BJ (cell line): ENCODE measurements around the gene MRPL45. TPM values are rescaled to one million over a fixed set of nuclear protein-coding genes. Genes with fewer than 3 reads are reported as not detected.
A peak's percentile ranks its signal among the peaks of the same experiment; 100 is the strongest.
"Not testable (repeated sequence)": the region's sequence is repeated elsewhere in the genome, so short reads cannot be mapped to it uniquely, and the experiment has no call there.

Experiments used
- CTCF ChIA-PET: fragments of 350-600 bp; formaldehyde crosslinking; extraction: SDS; loops from one replicate; lab custom pipeline; 2021; ENCODE audit warnings: antibody characterized with exemption, inconsistent platforms; lab: Yijun Ruan, JAX
- POLR2A ChIA-PET: fragments of 300-600 bp; sonication (Branson Sonifier 250); formaldehyde crosslinking; extraction: SDS; loops from one replicate; lab custom pipeline; 2021; ENCODE audit warnings: antibody characterized with exemption; lab: Charles Lee
- DNase-seq: peaks from one replicate; pipeline ENCODE4 v3.0.0-alpha.2; 2011; ENCODE audit warnings: low read depth
- H3K27me3 ChIP-seq: 2 replicates; pipeline ENCODE4 v1.6.0; 2011; ENCODE audit warnings: low read length; ENCODE audit not compliant: control insufficient read depth, insufficient read depth
- H3K36me3 ChIP-seq: 2 replicates; pipeline ENCODE4 v1.5.1; 2011; ENCODE audit warnings: low read length; ENCODE audit not compliant: control insufficient read depth, insufficient read depth
- H3K4me3 ChIP-seq: 2 replicates; pipeline ENCODE4 v1.5.1; 2011; ENCODE audit warnings: low read depth, mild to moderate bottlenecking, control low read depth, low read length
- CTCF ChIP-seq: IDR thresholded peaks from 2 replicates; pipeline ENCODE4 v1.5.1; 2011; ENCODE audit warnings: low read depth, mild to moderate bottlenecking, control low read depth, inconsistent platforms, low read length, moderate library complexity; ENCODE audit not compliant: insufficient read depth
- polyA plus RNA-seq: library from polyadenylated mRNA; depleted of rRNA; stranded (reverse); fragments of >200 nt; gene quantifications from 2 replicates; pipeline ENCODE4 v1.2.3, GENCODE V29; 2011

Gene MRPL45
- polyA plus RNA-seq, 1 experiment, result 58.9 TPM

- TF ChIP-seq CTCF, result peak; percentile 39
- H3K36me3 ChIP-seq, H3K4me3 ChIP-seq, DNase-seq, POLR2A ChIA-PET, H3K27me3 ChIP-seq: not testable (repeated sequence)
- CTCF ChIA-PET, result interaction anchor here (0.6 kb wide), 1 partner anchor 728 kb away, joined by 3 read pairs; no protein-coding TSS in a partner anchor
Observed at GRCh38 chr17:38288217-38288827, 8.6 kb upstream of the MRPL45 start.

DNA sequence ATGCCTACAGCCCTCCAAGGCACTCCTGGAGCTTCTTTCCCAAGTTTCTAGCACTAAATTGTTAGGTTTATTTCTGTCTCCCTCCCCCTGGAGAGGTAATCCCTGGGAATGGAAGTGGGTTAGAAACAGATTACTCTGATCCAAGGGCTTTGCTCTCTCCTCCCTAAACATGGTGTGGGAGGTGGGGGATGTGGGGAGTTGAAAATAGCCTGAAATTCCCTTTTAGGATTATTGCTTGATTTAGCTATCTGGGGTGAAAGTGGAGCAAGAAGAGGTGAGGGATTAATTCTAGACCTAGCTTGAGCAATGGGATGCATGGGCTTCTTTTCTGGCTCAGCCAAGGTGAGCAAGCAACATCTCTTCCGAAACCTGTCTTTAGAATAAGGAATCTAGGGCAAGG is 7.2 kb upstream of the MRPL45 start:
- H3K27me3 ChIP-seq, POLR2A ChIA-PET, CTCF ChIA-PET, H3K4me3 ChIP-seq, DNase-seq, H3K36me3 ChIP-seq: not testable (repeated sequence)

GRCh38 chr17:38295602-38296365 is 1.2 kb upstream of the MRPL45 start:
- H3K36me3 ChIP-seq, H3K4me3 ChIP-seq, CTCF ChIA-PET, DNase-seq, H3K27me3 ChIP-seq, POLR2A ChIA-PET: not testable (repeated sequence)

- POLR2A ChIA-PET, result interaction anchor here (0.6 kb wide), 1 partner anchor 43 kb away, joined by 4 read pairs; no protein-coding TSS in a partner anchor
- no peak for TF ChIP-seq CTCF
- H3K4me3 ChIP-seq, result no peak overlapping the region
Observed at GRCh38 chr17:38315497-38315896, 18.5 kb downstream of the MRPL45 start.

DNA sequence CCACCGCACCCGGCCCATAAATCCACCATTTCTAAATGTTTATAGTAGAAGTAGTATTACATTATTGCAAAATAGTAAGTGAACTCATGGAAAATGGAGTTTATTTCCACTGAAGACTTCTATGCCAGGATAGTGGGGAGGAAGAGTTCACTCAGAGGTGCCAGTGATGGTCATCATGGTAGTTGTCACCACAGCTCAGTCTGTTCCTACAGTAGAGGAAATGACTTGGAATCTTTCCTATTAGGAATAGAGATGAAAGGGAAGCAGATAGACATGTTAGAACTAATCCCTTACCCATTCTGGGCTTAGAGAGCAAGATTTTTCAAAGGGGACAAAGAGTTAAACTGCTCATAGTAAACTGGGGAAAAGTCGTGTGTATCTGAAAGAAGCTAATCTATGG is 20.1 kb downstream of the MRPL45 start:
- no peak for DNase-seq
- POLR2A ChIA-PET, result no interaction called here
- TF ChIP-seq CTCF, result no peak
- CTCF ChIA-PET, result interaction anchor here (1.0 to 1.8 kb wide), 2 partner anchors 11 to 16 kb away, joined by 3 to 6 read pairs; no protein-coding TSS in a partner anchor
- Histone ChIP-seq H3K27me3 (no peaks in the 10 kb centered on the region), H3K36me3 (peaks cover 4% of the 10 kb centered on the region), H3K4me3 (no peak overlapping the region)

More at GRCh38 chr17:38315497-38315896, 18.5 kb downstream of the MRPL45 start:
- no peak for DNase-seq
- Histone ChIP-seq H3K36me3 (peaks cover 2% of the 10 kb centered on the region), H3K27me3 (no peaks in the 10 kb centered on the region)
- CTCF ChIA-PET, result interaction anchor here (1.8 kb wide), 1 partner anchor 34 kb away, joined by 7 read pairs; no protein-coding TSS in a partner anchor

GRCh38 chr17:38320482-38320881 is 23.5 kb downstream of the MRPL45 start:
- peaks cover 9% of the 10 kb centered on the region for H3K36me3 ChIP-seq
- no peak for DNase-seq
- TF ChIP-seq CTCF, result no peak
- H3K27me3 ChIP-seq, result no peaks in the 10 kb centered on the region
- CTCF ChIA-PET, result interaction anchor here (1.0 to 5.7 kb wide), 2 partner anchors 12 to 24 kb away, joined by 4 to 52 read pairs; partner anchors contain the start of gene GPR179
- H3K4me3 ChIP-seq, result no peak overlapping the region
- POLR2A ChIA-PET, result no interaction called here
